Activated CD4-positive, alpha-beta T cell treated with anti-CD3 and anti-CD28 coated beads, Interleukin-10, Interleukin-2, amounts not matched to agents 100 ng/mL and 50 ng/mL, durations not matched to agents 16 hours and 8 hours (primary cell): ENCODE results near the gene MS4A6A.

Source experiments
- DNase-seq: peaks from one replicate; pipeline ENCODE4 v3.0.0-alpha.2; 2020

MS4A6A gene

GRCh38 chr11:60127311-60127811, 55.5 kb downstream of the MS4A6A start:
- no peak for DNase-seq

- DNase-seq = no peak
These were observed 56.8 kb downstream of the MS4A6A start for GRCh38 chr11:60125956-60126585.

- no peak for DNase-seq
These were observed 58.0 kb downstream of the MS4A6A start for GRCh38 chr11:60124802-60125432.
